IPS-11a (cell line): ENCODE measurements around the gene CCDC57.
"Not testable (repeated sequence)": the region's sequence is repeated elsewhere in the genome, so short reads cannot be mapped to it uniquely, and the experiment has no call there.

Source experiments
- H3K4me3 ChIP-seq: one replicate; pipeline ENCODE4 v1.5.1; 2013; ENCODE audit warnings: low read depth, low read length, control low read depth

Gene CCDC57

GRCh38 chr17:82225368-82226029 lies 12.9 kb upstream of the CCDC57 start:
- H3K4me3 ChIP-seq: no peak overlapping the region

GRCh38 chr17:82224666-82225065 lies 12.0 kb upstream of the CCDC57 start:
- no peak overlapping the region for H3K4me3 ChIP-seq

- H3K4me3 ChIP-seq: no peak overlapping the region
Observed at GRCh38 chr17:82223517-82223916, 10.9 kb upstream of the CCDC57 start.

GRCh38 chr17:82222816-82223215 lies 10.2 kb upstream of the CCDC57 start:
- H3K4me3 ChIP-seq: no peak overlapping the region

- no peak overlapping the region for H3K4me3 ChIP-seq
Observed at GRCh38 chr17:82221341-82221902, 8.8 kb upstream of the CCDC57 start.

GRCh38 chr17:82219753-82220709 lies 7.4 kb upstream of the CCDC57 start:
- no peak overlapping the region for H3K4me3 ChIP-seq

- H3K4me3 ChIP-seq: no peak overlapping the region
Observed at GRCh38 chr17:82219083-82219482, 6.4 kb upstream of the CCDC57 start.

- no peak overlapping the region for H3K4me3 ChIP-seq
Observed at GRCh38 chr17:82218349-82219075, 5.9 kb upstream of the CCDC57 start.

- no peak overlapping the region for H3K4me3 ChIP-seq
Observed at GRCh38 chr17:82217530-82218204, 5.0 kb upstream of the CCDC57 start.

- H3K4me3 ChIP-seq: no peak overlapping the region
Observed at GRCh38 chr17:82217120-82217529, 4.5 kb upstream of the CCDC57 start.

GRCh38 chr17:82216301-82217119 lies 3.9 kb upstream of the CCDC57 start:
- H3K4me3 ChIP-seq: no peak overlapping the region

GRCh38 chr17:82215972-82216300 lies 3.3 kb upstream of the CCDC57 start:
- no peak overlapping the region for H3K4me3 ChIP-seq

- no peak overlapping the region for H3K4me3 ChIP-seq
Observed at GRCh38 chr17:82215095-82215971, 2.7 kb upstream of the CCDC57 start.

GRCh38 chr17:82214012-82214628 lies 1.5 kb upstream of the CCDC57 start:
- H3K4me3 ChIP-seq: no peak overlapping the region

- peak overlapping the region; percentile 61 for H3K4me3 ChIP-seq
Observed at GRCh38 chr17:82213251-82214011, 789 bp upstream of the CCDC57 start.

- H3K4me3 ChIP-seq: not testable (repeated sequence)
Observed at GRCh38 chr17:82210655-82211054, 2.0 kb downstream of the CCDC57 start.

- H3K4me3 ChIP-seq: no peak overlapping the region
Observed at GRCh38 chr17:82205720-82206508, 6.7 kb downstream of the CCDC57 start.
